ENCODE measurements around the gene MAP7D2.
"Not testable (repeated sequence)": the region's sequence is repeated elsewhere in the genome, so short reads cannot be mapped to it uniquely, and the experiment has no call there.

The MAP7D2 gene

GRCh38 chrX:20116577-20117240 is at the start of gene MAP7D2:
Gene MAP7D2, minus strand, starts transcription at chrX:20116907. Its CDS starts 28 bp downstream, at chrX:20116879.
- Histone ChIP-seq H3K36me3 (ENCODE audit: control insufficient read depth in 5 of 5, insufficient read depth in 5 of 5, low read length in 5 of 5) (no peaks in the 10 kb centered on the region), H3K9ac (ENCODE audit: low read length in 5 of 5) (no peak within 1 kb of the TSS)

GRCh38 chrX:20162516-20162915 is 45.8 kb upstream of the MAP7D2 start:
- not testable (repeated sequence) for H3K9me3 ChIP-seq (ENCODE audit: control insufficient read depth in 5 of 5, low read length in 5 of 5); H3K27ac ChIP-seq (ENCODE audit: low read depth, low read length); H3K4me1 ChIP-seq (ENCODE audit: control insufficient read depth in 5 of 5, insufficient read depth in 5 of 5, low read length in 5 of 5); H3K4me3 ChIP-seq (ENCODE audit: low read depth in 1 of 5, low read length in 5 of 5); H3K9ac ChIP-seq (ENCODE audit: low read length in 5 of 5); H3K27me3 ChIP-seq (ENCODE audit: control insufficient read depth in 5 of 5, insufficient read depth in 4 of 5, low read length in 5 of 5)
- peaks cover 2 to 22% (median 15%) of the 10 kb centered on the region in 5 donors for H3K36me3 ChIP-seq (ENCODE audit: control insufficient read depth in 5 of 5, insufficient read depth in 5 of 5, low read length in 5 of 5)

More at GRCh38 chrX:20116577-20117240, at the start of gene MAP7D2:
- Histone ChIP-seq H3K27ac (ENCODE audit: low read depth, low read length) (no peak within 1 kb of the TSS), H3K9me3 (ENCODE audit: control insufficient read depth in 5 of 5, low read length in 5 of 5) (peaks cover 0 to 6% (median 4%) of the 10 kb centered on the region in 5 donors), H3K4me3 (ENCODE audit: low read depth in 1 of 5, low read length in 5 of 5) (peak within 1 kb of the TSS; percentile 35 to 62 (median 44)), H3K27me3 (ENCODE audit: control insufficient read depth in 5 of 5, insufficient read depth in 4 of 5, low read length in 5 of 5) (peaks cover 6 to 27% (median 19%) of the 10 kb centered on the region in 5 donors), H3K4me1 (ENCODE audit: control insufficient read depth in 5 of 5, insufficient read depth in 5 of 5, low read length in 5 of 5) (peaks cover 0 to 14% (median 10%) of the 10 kb centered on the region in 5 donors)

- peaks cover 0 to 6% (median 0%) of the 10 kb centered on the region in 5 donors for H3K4me1 ChIP-seq (ENCODE audit: control insufficient read depth in 5 of 5, insufficient read depth in 5 of 5, low read length in 5 of 5)
- H3K27me3 ChIP-seq (ENCODE audit: control insufficient read depth in 5 of 5, insufficient read depth in 4 of 5, low read length in 5 of 5), result peaks cover 0 to 5% (median 2%) of the 10 kb centered on the region in 5 donors
- no peak overlapping the region for H3K9ac ChIP-seq (ENCODE audit: low read length in 5 of 5)
- H3K36me3 ChIP-seq (ENCODE audit: control insufficient read depth in 5 of 5, insufficient read depth in 5 of 5, low read length in 5 of 5), result peaks cover 11 to 29% (median 24%) of the 10 kb centered on the region in 5 donors
- no peak overlapping the region for H3K4me3 ChIP-seq (ENCODE audit: low read depth in 1 of 5, low read length in 5 of 5)
- H3K9me3 ChIP-seq (ENCODE audit: control insufficient read depth in 5 of 5, low read length in 5 of 5), result peaks cover 0 to 3% (median 0%) of the 10 kb centered on the region in 5 donors
- no peak overlapping the region for H3K27ac ChIP-seq (ENCODE audit: low read depth, low read length)
Measured at GRCh38 chrX:20159797-20160385, 43.2 kb upstream of the MAP7D2 start.

- peaks cover 0 to 5% (median 0%) of the 10 kb centered on the region in 5 donors for H3K27me3 ChIP-seq (ENCODE audit: control insufficient read depth in 5 of 5, insufficient read depth in 4 of 5, low read length in 5 of 5)
- peaks cover 0 to 5% (median 0%) of the 10 kb centered on the region in 5 donors for H3K9me3 ChIP-seq (ENCODE audit: control insufficient read depth in 5 of 5, low read length in 5 of 5)
- no peak overlapping the region for H3K27ac ChIP-seq (ENCODE audit: low read depth, low read length)
- no peak overlapping the region for H3K4me3 ChIP-seq (ENCODE audit: low read depth in 1 of 5, low read length in 5 of 5)
- H3K36me3 ChIP-seq (ENCODE audit: control insufficient read depth in 5 of 5, insufficient read depth in 5 of 5, low read length in 5 of 5), result peaks cover 17 to 28% (median 25%) of the 10 kb centered on the region in 5 donors
- H3K4me1 ChIP-seq (ENCODE audit: control insufficient read depth in 5 of 5, insufficient read depth in 5 of 5, low read length in 5 of 5), result no peaks in the 10 kb centered on the region
- no peak overlapping the region for H3K9ac ChIP-seq (ENCODE audit: low read length in 5 of 5)
Measured at GRCh38 chrX:20151689-20152088, 35.0 kb upstream of the MAP7D2 start.

- Histone ChIP-seq H3K36me3 (ENCODE audit: control insufficient read depth in 5 of 5, insufficient read depth in 5 of 5, low read length in 5 of 5) (peaks cover 4 to 16% (median 8%) of the 10 kb centered on the region in 5 donors), H3K4me3 (ENCODE audit: low read depth in 1 of 5, low read length in 5 of 5) (no peak overlapping the region), H3K27ac (ENCODE audit: low read depth, low read length) (no peak overlapping the region), H3K9ac (ENCODE audit: low read length in 5 of 5) (no peak overlapping the region), H3K9me3 (ENCODE audit: control insufficient read depth in 5 of 5, low read length in 5 of 5) (peaks cover 0 to 5% (median 0%) of the 10 kb centered on the region in 5 donors), H3K4me1 (ENCODE audit: control insufficient read depth in 5 of 5, insufficient read depth in 5 of 5, low read length in 5 of 5) (no peaks in the 10 kb centered on the region), H3K27me3 (ENCODE audit: control insufficient read depth in 5 of 5, insufficient read depth in 4 of 5, low read length in 5 of 5) (peaks cover 0 to 4% (median 0%) of the 10 kb centered on the region in 5 donors)
Measured at GRCh38 chrX:20149326-20149725, 32.6 kb upstream of the MAP7D2 start.

GRCh38 chrX:20147561-20147960 is 30.9 kb upstream of the MAP7D2 start:
- no peak overlapping the region for H3K27ac ChIP-seq (ENCODE audit: low read depth, low read length)

GRCh38 chrX:20144491-20144890 is 27.8 kb upstream of the MAP7D2 start:
- H3K4me1 ChIP-seq (ENCODE audit: control insufficient read depth in 5 of 5, insufficient read depth in 5 of 5, low read length in 5 of 5), result peaks cover 5 to 17% (median 15%) of the 10 kb centered on the region in 5 donors
- no peak overlapping the region for H3K27ac ChIP-seq (ENCODE audit: low read depth, low read length)
- peaks cover 0 to 2% (median 0%) of the 10 kb centered on the region in 5 donors for H3K27me3 ChIP-seq (ENCODE audit: control insufficient read depth in 5 of 5, insufficient read depth in 4 of 5, low read length in 5 of 5)
- peaks cover 0 to 5% (median 0%) of the 10 kb centered on the region in 5 donors for H3K9me3 ChIP-seq (ENCODE audit: control insufficient read depth in 5 of 5, low read length in 5 of 5)
- H3K36me3 ChIP-seq (ENCODE audit: control insufficient read depth in 5 of 5, insufficient read depth in 5 of 5, low read length in 5 of 5), result no peaks in the 10 kb centered on the region
- H3K9ac ChIP-seq (ENCODE audit: low read length in 5 of 5), result no peak overlapping the region
- no peak overlapping the region for H3K4me3 ChIP-seq (ENCODE audit: low read depth in 1 of 5, low read length in 5 of 5)

More at GRCh38 chrX:20147561-20147960, 30.9 kb upstream of the MAP7D2 start:
- Histone ChIP-seq H3K27me3 (ENCODE audit: control insufficient read depth in 5 of 5, insufficient read depth in 4 of 5, low read length in 5 of 5) (peaks cover 0 to 2% (median 0%) of the 10 kb centered on the region in 5 donors), H3K4me1 (ENCODE audit: control insufficient read depth in 5 of 5, insufficient read depth in 5 of 5, low read length in 5 of 5) (no peaks in the 10 kb centered on the region), H3K4me3 (ENCODE audit: low read depth in 1 of 5, low read length in 5 of 5) (no peak overlapping the region), H3K36me3 (ENCODE audit: control insufficient read depth in 5 of 5, insufficient read depth in 5 of 5, low read length in 5 of 5) (peaks cover 0 to 6% (median 4%) of the 10 kb centered on the region in 5 donors), H3K9ac (ENCODE audit: low read length in 5 of 5) (no peak overlapping the region), H3K9me3 (ENCODE audit: control insufficient read depth in 5 of 5, low read length in 5 of 5) (peaks cover 0 to 5% (median 0%) of the 10 kb centered on the region in 5 donors)

GRCh38 chrX:20143561-20143960 is 26.9 kb upstream of the MAP7D2 start:
- Histone ChIP-seq H3K4me3 (ENCODE audit: low read depth in 1 of 5, low read length in 5 of 5) (no peak overlapping the region), H3K9ac (ENCODE audit: low read length in 5 of 5) (no peak overlapping the region), H3K27me3 (ENCODE audit: control insufficient read depth in 5 of 5, insufficient read depth in 4 of 5, low read length in 5 of 5) (peaks cover 0 to 2% (median 0%) of the 10 kb centered on the region in 5 donors), H3K9me3 (ENCODE audit: control insufficient read depth in 5 of 5, low read length in 5 of 5) (peaks cover 0 to 2% (median 0%) of the 10 kb centered on the region in 5 donors), H3K4me1 (ENCODE audit: control insufficient read depth in 5 of 5, insufficient read depth in 5 of 5, low read length in 5 of 5) (peaks cover 5 to 24% (median 22%) of the 10 kb centered on the region in 5 donors), H3K36me3 (ENCODE audit: control insufficient read depth in 5 of 5, insufficient read depth in 5 of 5, low read length in 5 of 5) (no peaks in the 10 kb centered on the region), H3K27ac (ENCODE audit: low read depth, low read length) (no peak overlapping the region)

- H3K27ac ChIP-seq (ENCODE audit: low read depth, low read length), result no peak overlapping the region
- no peak overlapping the region for H3K9ac ChIP-seq (ENCODE audit: low read length in 5 of 5)
- H3K36me3 ChIP-seq (ENCODE audit: control insufficient read depth in 5 of 5, insufficient read depth in 5 of 5, low read length in 5 of 5), result peaks cover 0 to 4% (median 2%) of the 10 kb centered on the region in 5 donors
- H3K27me3 ChIP-seq (ENCODE audit: control insufficient read depth in 5 of 5, insufficient read depth in 4 of 5, low read length in 5 of 5), result no peaks in the 10 kb centered on the region
- peaks cover 5 to 24% (median 22%) of the 10 kb centered on the region in 5 donors for H3K4me1 ChIP-seq (ENCODE audit: control insufficient read depth in 5 of 5, insufficient read depth in 5 of 5, low read length in 5 of 5)
- no peak overlapping the region for H3K4me3 ChIP-seq (ENCODE audit: low read depth in 1 of 5, low read length in 5 of 5)
- no peaks in the 10 kb centered on the region for H3K9me3 ChIP-seq (ENCODE audit: control insufficient read depth in 5 of 5, low read length in 5 of 5)
Measured at GRCh38 chrX:20143111-20143510, 26.4 kb upstream of the MAP7D2 start.

Measured in subcutaneous abdominal adipose tissue (tissue), 5 donors.